Suprapubic skin (tissue), 3 donors: ENCODE results near the gene TAF1B.

Experiments used
- EP300 ChIP-seq: sonication (generic); formaldehyde crosslinking; IDR thresholded peaks from one replicate; pipeline ENCODE4 v1.6.1; 2017; ENCODE audit warnings: antibody characterized with exemption
- POLR2A ChIP-seq, 2 donors: fragments of 450-650 bp; IDR thresholded peaks; one replicate each; pipeline ENCODE4 v1.6.1; 2017; ENCODE audit warnings: antibody characterized with exemption in 2 of 2, mild to moderate bottlenecking in 2 of 2, moderate library complexity in 2 of 2
- TF ChIP-seq, protein P1 (sequence below), 2 donors: fragments of 200-600 bp in 1 of 2; fragments of 450-650 bp in 1 of 2; sonication (generic) in 1 of 2; IDR thresholded peaks; one replicate each; pipeline ENCODE4 v1.5.1; 2016 to 2019; ENCODE audit warnings: antibody characterized with exemption in 2 of 2, mild to moderate bottlenecking in 1 of 2, moderate library complexity in 1 of 2

DNA sequence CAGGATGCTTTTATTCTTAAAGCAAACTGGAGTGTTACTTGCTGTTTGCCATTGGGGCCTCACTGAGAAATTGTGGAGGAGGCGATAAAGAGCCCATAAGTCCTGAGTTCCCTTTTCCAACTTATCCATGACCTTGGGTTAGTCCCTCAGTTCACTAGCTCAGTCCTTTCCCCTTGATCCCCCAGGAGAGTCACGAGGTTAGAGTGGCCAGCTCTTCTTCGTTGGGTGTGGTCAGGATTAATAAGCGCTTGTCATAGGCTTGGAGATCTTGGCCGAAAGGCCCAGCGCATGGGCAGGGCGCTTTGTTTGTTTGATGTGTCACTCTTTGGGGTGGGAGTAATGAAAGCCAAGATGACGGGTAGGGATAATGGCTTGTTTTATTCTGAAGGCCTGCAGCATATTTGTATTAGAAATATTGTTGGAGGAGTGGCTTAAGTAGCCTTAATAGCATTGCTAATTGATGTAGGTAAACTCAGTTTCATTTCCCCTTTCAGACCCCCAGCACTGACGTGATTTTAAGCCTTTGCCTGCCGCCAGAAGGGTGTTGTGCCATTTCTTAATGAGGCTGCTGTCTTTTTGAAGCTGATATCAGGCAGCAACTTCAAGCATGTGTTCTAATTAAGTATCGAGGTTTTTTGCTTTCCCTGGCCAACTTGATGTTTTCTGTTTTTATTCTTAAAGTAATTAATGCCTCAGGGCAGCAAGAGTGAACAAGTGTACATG is 123.9 kb downstream of the TAF1B start:
- TF ChIP-seq, protein P1, sequence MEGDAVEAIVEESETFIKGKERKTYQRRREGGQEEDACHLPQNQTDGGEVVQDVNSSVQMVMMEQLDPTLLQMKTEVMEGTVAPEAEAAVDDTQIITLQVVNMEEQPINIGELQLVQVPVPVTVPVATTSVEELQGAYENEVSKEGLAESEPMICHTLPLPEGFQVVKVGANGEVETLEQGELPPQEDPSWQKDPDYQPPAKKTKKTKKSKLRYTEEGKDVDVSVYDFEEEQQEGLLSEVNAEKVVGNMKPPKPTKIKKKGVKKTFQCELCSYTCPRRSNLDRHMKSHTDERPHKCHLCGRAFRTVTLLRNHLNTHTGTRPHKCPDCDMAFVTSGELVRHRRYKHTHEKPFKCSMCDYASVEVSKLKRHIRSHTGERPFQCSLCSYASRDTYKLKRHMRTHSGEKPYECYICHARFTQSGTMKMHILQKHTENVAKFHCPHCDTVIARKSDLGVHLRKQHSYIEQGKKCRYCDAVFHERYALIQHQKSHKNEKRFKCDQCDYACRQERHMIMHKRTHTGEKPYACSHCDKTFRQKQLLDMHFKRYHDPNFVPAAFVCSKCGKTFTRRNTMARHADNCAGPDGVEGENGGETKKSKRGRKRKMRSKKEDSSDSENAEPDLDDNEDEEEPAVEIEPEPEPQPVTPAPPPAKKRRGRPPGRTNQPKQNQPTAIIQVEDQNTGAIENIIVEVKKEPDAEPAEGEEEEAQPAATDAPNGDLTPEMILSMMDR (IDR thresholded peaks at IDR 0.05): no peak
- TF ChIP-seq POLR2A (IDR thresholded peaks at IDR 0.05) (no peak), EP300 (no peak)
